Loucy (cell line): ENCODE data around the gene PIGP.
"Not testable (repeated sequence)": the region's sequence is repeated elsewhere in the genome, so short reads cannot be mapped to it uniquely, and the experiment has no call there.

Experiments
- EZH2phosphoT487 ChIP-seq: fragments of 200-600 bp; IDR thresholded peaks from 2 replicates; pipeline ENCODE4 v1.6.1; 2018; ENCODE audit warnings: antibody characterized with exemption, mild to moderate bottlenecking, moderate library complexity, borderline replicate concordance
- TF ChIP-seq, protein P1 (sequence below): fragments of 200-600 bp; sonication (generic); conservative IDR thresholded peaks from 2 replicates; pipeline ENCODE4 v1.5.1; 2014; ENCODE audit warnings: mild to moderate bottlenecking, antibody characterized with exemption, low read length

DNA sequence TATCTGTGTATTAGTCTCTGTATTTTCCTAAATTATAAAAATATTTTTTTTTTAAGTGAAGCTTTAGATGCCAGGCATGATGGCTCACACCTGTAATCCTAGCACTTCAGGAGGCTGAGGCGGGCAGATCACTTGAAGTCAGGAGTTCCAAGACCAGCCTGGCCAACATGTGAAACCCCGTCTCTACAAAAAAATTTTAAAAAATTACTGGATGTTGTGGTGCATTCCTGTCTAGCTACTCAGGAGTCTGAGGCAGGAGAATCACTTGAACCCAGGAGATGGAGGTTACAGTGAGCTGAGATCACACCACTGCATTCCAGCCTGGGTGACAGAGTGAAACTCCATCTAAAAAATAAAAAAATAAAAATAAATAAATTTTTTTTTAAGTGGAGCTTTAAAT lies 43.6 kb upstream of the PIGP start:
- TF ChIP-seq, protein P1, sequence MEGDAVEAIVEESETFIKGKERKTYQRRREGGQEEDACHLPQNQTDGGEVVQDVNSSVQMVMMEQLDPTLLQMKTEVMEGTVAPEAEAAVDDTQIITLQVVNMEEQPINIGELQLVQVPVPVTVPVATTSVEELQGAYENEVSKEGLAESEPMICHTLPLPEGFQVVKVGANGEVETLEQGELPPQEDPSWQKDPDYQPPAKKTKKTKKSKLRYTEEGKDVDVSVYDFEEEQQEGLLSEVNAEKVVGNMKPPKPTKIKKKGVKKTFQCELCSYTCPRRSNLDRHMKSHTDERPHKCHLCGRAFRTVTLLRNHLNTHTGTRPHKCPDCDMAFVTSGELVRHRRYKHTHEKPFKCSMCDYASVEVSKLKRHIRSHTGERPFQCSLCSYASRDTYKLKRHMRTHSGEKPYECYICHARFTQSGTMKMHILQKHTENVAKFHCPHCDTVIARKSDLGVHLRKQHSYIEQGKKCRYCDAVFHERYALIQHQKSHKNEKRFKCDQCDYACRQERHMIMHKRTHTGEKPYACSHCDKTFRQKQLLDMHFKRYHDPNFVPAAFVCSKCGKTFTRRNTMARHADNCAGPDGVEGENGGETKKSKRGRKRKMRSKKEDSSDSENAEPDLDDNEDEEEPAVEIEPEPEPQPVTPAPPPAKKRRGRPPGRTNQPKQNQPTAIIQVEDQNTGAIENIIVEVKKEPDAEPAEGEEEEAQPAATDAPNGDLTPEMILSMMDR = not testable (repeated sequence)
- not testable (repeated sequence) for TF ChIP-seq EZH2phosphoT487
